Mammary epithelial cell (primary cell): Measurements from ENCODE around the gene RPA1.

Experiments
- EZH2 ChIP-seq: IDR thresholded peaks from 2 replicates; pipeline ENCODE4 v1.6.1; 2012; ENCODE audit warnings: low read length, inconsistent platforms, borderline replicate concordance
- TF ChIP-seq, protein P1 (sequence below), 2 donors: IDR thresholded peaks in 1 of 2; conservative IDR thresholded peaks in 1 of 2; 2 replicates each; pipeline ENCODE4 v1.5.1; 2011 to 2012; ENCODE audit warnings: inconsistent platforms in 2 of 2, low read length in 2 of 2, mild to moderate bottlenecking in 2 of 2, control low read depth in 1 of 2, low read depth in 1 of 2; ENCODE audit not compliant: insufficient read depth in 1 of 2; ENCODE audit errors: extremely low read depth in 1 of 2

DNA sequence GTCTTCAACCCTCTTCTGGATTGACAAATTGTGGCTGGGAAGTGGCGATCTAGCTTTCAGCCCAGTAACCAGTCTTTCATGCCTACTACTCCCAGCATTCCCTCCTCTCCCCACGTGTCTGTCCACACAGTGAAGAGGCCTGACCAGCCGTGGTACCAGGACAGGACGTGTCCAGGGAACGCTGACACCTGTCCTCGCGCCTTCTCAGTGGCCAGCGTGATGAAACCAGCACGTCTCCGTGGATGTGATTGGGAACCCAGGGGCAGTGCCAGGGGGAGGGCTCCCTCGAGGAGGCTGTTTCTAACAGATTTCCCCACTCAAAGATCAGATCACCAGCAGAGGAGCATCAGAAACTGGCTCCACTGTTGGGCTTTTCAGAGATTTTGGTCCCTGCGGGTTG, 69.1 kb downstream of the RPA1 start:
- TF ChIP-seq, protein P1, sequence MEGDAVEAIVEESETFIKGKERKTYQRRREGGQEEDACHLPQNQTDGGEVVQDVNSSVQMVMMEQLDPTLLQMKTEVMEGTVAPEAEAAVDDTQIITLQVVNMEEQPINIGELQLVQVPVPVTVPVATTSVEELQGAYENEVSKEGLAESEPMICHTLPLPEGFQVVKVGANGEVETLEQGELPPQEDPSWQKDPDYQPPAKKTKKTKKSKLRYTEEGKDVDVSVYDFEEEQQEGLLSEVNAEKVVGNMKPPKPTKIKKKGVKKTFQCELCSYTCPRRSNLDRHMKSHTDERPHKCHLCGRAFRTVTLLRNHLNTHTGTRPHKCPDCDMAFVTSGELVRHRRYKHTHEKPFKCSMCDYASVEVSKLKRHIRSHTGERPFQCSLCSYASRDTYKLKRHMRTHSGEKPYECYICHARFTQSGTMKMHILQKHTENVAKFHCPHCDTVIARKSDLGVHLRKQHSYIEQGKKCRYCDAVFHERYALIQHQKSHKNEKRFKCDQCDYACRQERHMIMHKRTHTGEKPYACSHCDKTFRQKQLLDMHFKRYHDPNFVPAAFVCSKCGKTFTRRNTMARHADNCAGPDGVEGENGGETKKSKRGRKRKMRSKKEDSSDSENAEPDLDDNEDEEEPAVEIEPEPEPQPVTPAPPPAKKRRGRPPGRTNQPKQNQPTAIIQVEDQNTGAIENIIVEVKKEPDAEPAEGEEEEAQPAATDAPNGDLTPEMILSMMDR (conservative IDR thresholded peaks at IDR 0.05 in 1 of 2, IDR thresholded peaks at IDR 0.05 in 1 of 2; ENCODE audit: extremely low read depth in 1 of 2, insufficient read depth in 1 of 2, low read depth in 1 of 2, low read length in 2 of 2): no peak
- no peak for TF ChIP-seq EZH2
